Lower lobe of right lung (tissue), 2 donors: ENCODE results near the gene PDE4D. TPM values are rescaled to one million over a fixed set of nuclear protein-coding genes. Genes with fewer than 3 reads are reported as not detected.

ENCODE experiments used
- ATAC-seq, 2 donors: fragments of 200-7000 bp; cut with Tn5 transposase; one replicate each; pipeline ENCODE4 v1.9.1; 2020 to 2022; ENCODE audit warnings: mild to moderate bottlenecking in 2 of 2, moderate library complexity in 2 of 2
- DNase-seq: peaks from one replicate; pipeline ENCODE4 v3.0.0-alpha.2; 2020
- H3K27ac ChIP-seq: fragments of 200-600 bp; one replicate; pipeline ENCODE4 v1.8.0; 2022
- H3K27me3 ChIP-seq: fragments of 200-600 bp; one replicate; pipeline ENCODE4 v1.8.0; 2022; ENCODE audit warnings: low read depth
- H3K36me3 ChIP-seq: fragments of 200-600 bp; one replicate; pipeline ENCODE4 v1.8.0; 2022; ENCODE audit warnings: mild to moderate bottlenecking
- H3K4me1 ChIP-seq: fragments of 200-600 bp; one replicate; pipeline ENCODE4 v1.8.0; 2022
- H3K4me3 ChIP-seq: fragments of 200-600 bp; one replicate; pipeline ENCODE4 v1.8.0; 2022; ENCODE audit warnings: mild to moderate bottlenecking
- H3K9me3 ChIP-seq: fragments of 200-600 bp; one replicate; pipeline ENCODE4 v1.8.0; 2022
- intact Hi-C: fragments of 100-400 bp; cut with DNase I; formaldehyde crosslinking; loops from one replicate; pipeline ENCODE4 v1.11.0; 2022
- total RNA-seq: library from RNA; stranded (reverse); fragmentation: NEBNext Ultra II Directional; extraction: Animal tissue kit (Norgen Biotek cat#: 25700); gene quantifications from one replicate; pipeline ENCODE4 v1.2.1, GENCODE V29; 2021
- TF ChIP-seq, protein P1 (sequence below): fragments of 200-600 bp; IDR thresholded peaks from one replicate; pipeline ENCODE4 v1.8.0; 2022; ENCODE audit warnings: antibody characterized with exemption, mild to moderate bottlenecking
- donor health status: DM: no; HTN: yes; CAD: no; lungs with severe emphysema.

Gene PDE4D
- total RNA-seq, 1 donor from 2014 or later = 71.3 TPM

DNA sequence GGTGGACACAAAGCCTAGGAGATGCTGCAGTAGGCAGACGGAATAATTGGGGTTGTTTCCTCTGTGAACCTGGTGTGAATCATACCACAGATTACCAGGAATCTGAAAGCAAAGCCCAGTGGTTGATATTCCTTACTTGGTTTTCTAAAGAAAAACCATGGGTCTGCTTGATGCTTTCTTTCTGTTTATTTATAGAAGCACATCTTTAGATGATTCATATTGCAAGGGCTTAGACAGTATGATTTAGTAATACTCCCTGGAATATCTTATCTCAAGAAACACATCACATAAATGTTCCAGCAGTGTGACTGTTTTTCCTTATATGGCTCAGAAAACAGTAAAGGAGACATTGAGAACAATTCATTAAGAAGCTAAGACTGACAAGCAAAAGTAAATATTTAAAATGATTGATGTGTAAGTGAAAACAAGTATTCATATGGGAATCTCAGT, 687.4 kb downstream of the PDE4D start:
- no peak for ATAC-seq
- no peak overlapping the region for H3K27ac ChIP-seq

DNA sequence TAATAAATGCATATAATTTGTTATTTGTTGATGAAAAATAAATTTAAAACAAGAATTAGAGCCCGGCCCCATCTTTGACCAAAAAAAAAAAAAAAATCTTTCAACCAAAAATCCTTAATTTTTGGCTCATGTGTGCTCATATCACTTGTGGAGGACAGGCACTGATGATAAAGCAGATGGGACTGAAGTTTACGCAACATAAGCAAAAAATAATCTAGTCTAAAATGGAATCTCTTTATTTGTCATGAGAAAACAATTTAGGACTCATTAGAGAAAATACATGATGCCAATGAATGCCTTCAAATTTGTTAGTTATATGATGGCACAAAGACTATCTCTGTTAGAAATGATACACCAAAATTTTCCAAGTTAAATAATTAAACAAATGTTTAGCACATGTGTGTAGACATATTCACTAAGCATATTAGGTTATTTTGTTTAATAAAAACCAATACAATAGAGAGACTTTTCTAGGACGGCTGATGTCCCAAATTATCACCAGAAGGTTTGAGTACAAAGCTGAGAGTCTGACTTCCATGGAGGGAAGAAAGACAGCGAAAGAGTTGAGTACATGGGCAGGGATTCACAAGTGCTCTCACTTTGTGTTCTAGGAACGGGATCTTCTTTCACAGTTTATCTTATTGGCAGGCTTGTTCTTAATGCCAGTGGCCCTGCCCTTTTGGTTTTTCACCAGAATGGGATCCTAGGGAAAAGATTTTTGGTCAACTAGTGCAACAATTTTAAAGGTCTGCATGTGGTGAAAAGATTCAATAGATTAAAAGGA, 689.2 kb downstream of the PDE4D start:
- Histone ChIP-seq H3K4me1 (no peaks in the 10 kb centered on the region), H3K36me3 (no peaks in the 10 kb centered on the region), H3K9me3 (no peaks in the 10 kb centered on the region), H3K4me3 (no peak overlapping the region), H3K27ac (no peak overlapping the region), H3K27me3 (no peaks in the 10 kb centered on the region)
- intact Hi-C loops = loop anchor here (5.0 kb wide), 1 partner anchor 158 kb away; no protein-coding TSS in a partner anchor
- ATAC-seq = no peak
- TF ChIP-seq, protein P1, sequence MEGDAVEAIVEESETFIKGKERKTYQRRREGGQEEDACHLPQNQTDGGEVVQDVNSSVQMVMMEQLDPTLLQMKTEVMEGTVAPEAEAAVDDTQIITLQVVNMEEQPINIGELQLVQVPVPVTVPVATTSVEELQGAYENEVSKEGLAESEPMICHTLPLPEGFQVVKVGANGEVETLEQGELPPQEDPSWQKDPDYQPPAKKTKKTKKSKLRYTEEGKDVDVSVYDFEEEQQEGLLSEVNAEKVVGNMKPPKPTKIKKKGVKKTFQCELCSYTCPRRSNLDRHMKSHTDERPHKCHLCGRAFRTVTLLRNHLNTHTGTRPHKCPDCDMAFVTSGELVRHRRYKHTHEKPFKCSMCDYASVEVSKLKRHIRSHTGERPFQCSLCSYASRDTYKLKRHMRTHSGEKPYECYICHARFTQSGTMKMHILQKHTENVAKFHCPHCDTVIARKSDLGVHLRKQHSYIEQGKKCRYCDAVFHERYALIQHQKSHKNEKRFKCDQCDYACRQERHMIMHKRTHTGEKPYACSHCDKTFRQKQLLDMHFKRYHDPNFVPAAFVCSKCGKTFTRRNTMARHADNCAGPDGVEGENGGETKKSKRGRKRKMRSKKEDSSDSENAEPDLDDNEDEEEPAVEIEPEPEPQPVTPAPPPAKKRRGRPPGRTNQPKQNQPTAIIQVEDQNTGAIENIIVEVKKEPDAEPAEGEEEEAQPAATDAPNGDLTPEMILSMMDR = no peak
- no peak for DNase-seq

More for the DNA sequence above, 687.4 kb downstream of the PDE4D start:
- DNase-seq = no peak
- Histone ChIP-seq H3K4me3 (no peak overlapping the region), H3K27me3 (no peaks in the 10 kb centered on the region), H3K9me3 (no peaks in the 10 kb centered on the region), H3K36me3 (no peaks in the 10 kb centered on the region), H3K4me1 (no peaks in the 10 kb centered on the region)
- TF ChIP-seq, protein P1 = no peak
- intact Hi-C loops = no loop called here

DNA sequence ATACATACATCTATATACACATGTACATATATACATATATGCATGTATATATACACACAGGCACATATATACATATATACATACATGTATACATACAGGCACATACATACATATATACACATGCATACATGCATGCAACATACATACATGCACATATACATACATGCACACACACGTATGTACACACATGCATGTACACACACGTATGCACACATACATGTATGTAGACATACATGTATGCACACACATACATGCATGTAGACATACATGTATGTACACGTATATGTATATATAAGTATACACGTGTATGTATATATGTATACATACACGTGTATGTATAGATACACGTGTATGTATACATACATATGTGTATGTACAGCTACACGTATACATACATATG, 693.7 kb downstream of the PDE4D start:
- Histone ChIP-seq H3K36me3 (no peaks in the 10 kb centered on the region), H3K9me3 (no peaks in the 10 kb centered on the region), H3K4me3 (no peak overlapping the region), H3K4me1 (no peaks in the 10 kb centered on the region), H3K27me3 (no peaks in the 10 kb centered on the region), H3K27ac (no peak overlapping the region)
- ATAC-seq (no peak), DNase-seq (no peak)
- TF ChIP-seq, protein P1 = no peak
- intact Hi-C loops = loop anchor here (5.0 kb wide), 1 partner anchor 162 kb away; no protein-coding TSS in a partner anchor

DNA sequence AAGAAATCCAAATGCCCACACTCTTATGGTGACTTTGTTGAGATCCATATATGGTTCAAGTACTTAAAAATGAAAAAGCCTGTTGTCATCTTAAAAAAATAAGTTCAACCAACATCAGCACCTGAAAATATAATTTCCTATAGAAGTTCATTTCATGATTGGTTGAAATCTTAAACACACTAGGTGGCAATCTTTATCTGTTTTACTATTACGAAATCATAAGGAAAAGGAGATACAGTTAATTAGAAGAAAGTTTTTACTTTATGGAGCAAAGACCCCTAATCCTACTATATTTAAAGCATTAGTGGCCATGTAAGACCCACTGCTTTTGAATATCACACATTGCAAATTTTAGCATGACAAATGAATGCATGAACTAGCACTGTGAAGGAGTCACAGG, 694.7 kb downstream of the PDE4D start:
- Histone ChIP-seq H3K4me1 (no peaks in the 10 kb centered on the region), H3K27ac (no peak overlapping the region), H3K27me3 (no peaks in the 10 kb centered on the region), H3K9me3 (no peaks in the 10 kb centered on the region), H3K36me3 (no peaks in the 10 kb centered on the region), H3K4me3 (no peak overlapping the region)
- TF ChIP-seq, protein P1 = no peak
- ATAC-seq (no peak), DNase-seq (no peak)
- intact Hi-C loops = no loop called here

DNA sequence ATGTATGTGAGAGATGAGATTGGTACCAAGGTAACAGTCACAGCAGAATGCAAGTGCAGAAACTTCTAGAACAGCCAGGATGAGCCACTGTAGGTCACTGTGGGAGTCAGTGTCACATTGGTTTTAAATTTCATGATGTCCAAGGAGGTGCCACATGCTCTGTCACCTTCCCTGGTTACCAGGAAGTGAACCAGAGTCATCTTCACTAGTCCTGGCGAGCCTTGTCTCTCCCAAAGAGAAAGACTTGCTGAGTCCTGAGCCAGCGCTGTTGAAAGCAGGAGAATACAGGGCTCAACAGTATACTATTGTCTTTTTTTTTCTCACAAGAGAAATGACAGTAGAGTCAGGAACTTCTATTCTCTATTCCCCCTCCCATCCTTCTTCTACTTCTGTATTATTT, 695.2 kb downstream of the PDE4D start:
- Histone ChIP-seq H3K9me3 (no peaks in the 10 kb centered on the region), H3K36me3 (no peaks in the 10 kb centered on the region), H3K27me3 (no peaks in the 10 kb centered on the region), H3K4me1 (no peaks in the 10 kb centered on the region), H3K4me3 (no peak overlapping the region), H3K27ac (no peak overlapping the region)
- DNase-seq (no peak), ATAC-seq (no peak)
- TF ChIP-seq, protein P1 = no peak
- intact Hi-C loops = no loop called here
